ENCODE data around the gene STX11.

The STX11 gene

GRCh38 chr6:144149894-144150709 lies at the start of gene STX11:
Gene STX11 (plus strand): TSS chr6:144150517. CDS start chr6:144186628, 36,111 bp downstream.
- in situ Hi-C loops (cut with HindIII; ENCODE audit: low sequenced_read_pairs), result no loop called here
- TF ChIP-seq CTCF (IDR thresholded peaks at IDR 0.05; ENCODE audit: low read depth, low read length), result no peak
- H3K4me3 ChIP-seq (ENCODE audit: low read depth, low read length), result peak within 1 kb of the TSS; percentile 63
- peak; percentile 29 for DNase-seq (ENCODE audit: low read depth, low spot score)

- in situ Hi-C loops (cut with HindIII; ENCODE audit: low sequenced_read_pairs), result loop anchor here (25.0 kb wide), 1 partner anchor 384 kb away; no protein-coding TSS in a partner anchor
- TF ChIP-seq CTCF (IDR thresholded peaks at IDR 0.05; ENCODE audit: low read depth, low read length), result no peak
- no peak for DNase-seq (ENCODE audit: low read depth, low spot score)
- no peak overlapping the region for H3K4me3 ChIP-seq (ENCODE audit: low read depth, low read length)
Observed at GRCh38 chr6:144103026-144103563, 47.2 kb upstream of the STX11 start.

- no peak for DNase-seq (ENCODE audit: low read depth, low spot score)
- no peak overlapping the region for H3K4me3 ChIP-seq (ENCODE audit: low read depth, low read length)
- in situ Hi-C loops (cut with HindIII; ENCODE audit: low sequenced_read_pairs), result loop anchor here (25.0 kb wide), 1 partner anchor 383 kb away; no protein-coding TSS in a partner anchor
- no peak for TF ChIP-seq CTCF (IDR thresholded peaks at IDR 0.05; ENCODE audit: low read depth, low read length)
Observed at GRCh38 chr6:144104488-144104887, 45.8 kb upstream of the STX11 start.

- H3K4me3 ChIP-seq (ENCODE audit: low read depth, low read length), result no peak overlapping the region
- in situ Hi-C loops (cut with HindIII; ENCODE audit: low sequenced_read_pairs), result loop anchor here (25.0 kb wide), 1 partner anchor 382 kb away; no protein-coding TSS in a partner anchor
- peak; percentile 81 for DNase-seq (ENCODE audit: low read depth, low spot score)
- TF ChIP-seq CTCF (IDR thresholded peaks at IDR 0.05; ENCODE audit: low read depth, low read length), result peak; percentile 47
Observed at GRCh38 chr6:144104898-144105487, 45.3 kb upstream of the STX11 start.

GRCh38 chr6:144106206-144106605 lies 44.1 kb upstream of the STX11 start:
- H3K4me3 ChIP-seq (ENCODE audit: low read depth, low read length), result no peak overlapping the region
- no peak for DNase-seq (ENCODE audit: low read depth, low spot score)
- no peak for TF ChIP-seq CTCF (IDR thresholded peaks at IDR 0.05; ENCODE audit: low read depth, low read length)
- in situ Hi-C loops (cut with HindIII; ENCODE audit: low sequenced_read_pairs), result loop anchor here (25.0 kb wide), 1 partner anchor 381 kb away; no protein-coding TSS in a partner anchor

- no peak overlapping the region for H3K4me3 ChIP-seq (ENCODE audit: low read depth, low read length)
- in situ Hi-C loops (cut with HindIII; ENCODE audit: low sequenced_read_pairs), result loop anchor here (25.0 kb wide), 1 partner anchor 377 kb away; no protein-coding TSS in a partner anchor
- TF ChIP-seq CTCF (IDR thresholded peaks at IDR 0.05; ENCODE audit: low read depth, low read length), result no peak
- no peak for DNase-seq (ENCODE audit: low read depth, low spot score)
Observed at GRCh38 chr6:144110210-144110609, 40.1 kb upstream of the STX11 start.

Data from astrocyte of the spinal cord (primary cell).